Measurements from ENCODE around the gene ITPKA. TPM values are rescaled to one million over a fixed set of nuclear protein-coding genes. Genes with fewer than 3 reads are reported as not detected.
"Not testable (repeated sequence)": the region's sequence is repeated elsewhere in the genome, so short reads cannot be mapped to it uniquely, and the experiment has no call there.

Gene ITPKA
- 1.1 TPM for total RNA-seq

DNA sequence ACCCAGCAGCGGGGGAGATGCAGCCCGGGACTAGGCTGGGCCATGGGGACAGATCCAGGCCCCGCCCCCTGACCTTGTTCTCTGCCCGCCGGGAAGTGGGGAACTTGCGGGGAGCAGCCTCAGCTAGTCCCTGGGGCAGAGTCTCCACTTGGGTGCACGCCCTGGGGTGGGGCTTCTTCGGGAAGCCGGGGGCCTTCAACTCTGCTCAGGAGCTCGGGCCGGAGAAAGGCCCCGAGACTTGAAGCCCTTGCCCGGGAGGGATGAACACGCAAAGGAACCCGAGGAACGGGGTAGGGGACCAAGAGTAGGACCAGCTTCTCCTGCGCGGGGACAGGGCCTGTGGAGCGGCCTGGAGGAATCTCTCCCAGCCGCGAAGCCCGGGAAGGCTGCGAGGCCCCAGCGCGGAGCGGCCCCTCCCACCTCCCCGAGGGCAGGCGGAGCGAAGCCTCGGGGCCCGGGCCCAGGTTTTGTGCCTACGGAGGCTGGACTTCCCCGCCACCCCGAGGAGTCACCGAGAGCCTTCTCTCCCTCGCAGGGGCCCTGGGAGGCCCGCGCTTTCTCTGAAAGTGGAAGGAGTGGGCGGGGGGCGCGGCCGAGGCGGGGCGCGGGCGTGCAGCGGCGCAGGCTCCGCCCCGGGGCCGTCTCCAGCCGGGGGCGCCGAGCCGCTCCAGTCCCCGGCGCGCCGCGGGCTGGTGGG lies at the start of gene ITPKA:
Gene ITPKA, plus strand, starts transcription at position 670 of the 697 bp plus-strand sequence. CDS start 54 bp downstream, outside the sequence.
- DNase-seq (ENCODE audit: low read depth in 2 of 3, low spot score in 2 of 3), result peak in 2 of 3 donors; percentile 62 to 71

DNA sequence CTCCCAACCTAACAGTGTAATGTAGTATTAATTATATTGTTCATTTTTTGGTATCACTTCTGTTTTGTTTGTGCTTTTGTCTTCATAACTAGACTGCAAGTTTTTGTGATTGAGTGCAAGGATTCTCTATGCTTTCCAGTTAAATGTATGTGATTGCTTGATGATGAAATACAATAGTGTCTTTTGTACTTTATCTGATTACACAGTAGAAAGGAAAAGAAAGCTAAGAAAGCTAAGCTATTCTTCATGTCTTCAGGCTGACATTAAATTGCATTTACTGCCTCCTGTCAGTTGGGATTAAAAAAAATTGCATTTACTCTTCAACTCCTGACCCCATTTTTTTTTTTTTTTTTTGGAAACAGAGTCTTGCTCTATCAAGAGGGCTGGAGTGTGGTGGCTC lies 48.3 kb upstream of the ITPKA start:
- no peak for DNase-seq (ENCODE audit: low read depth in 2 of 3, low spot score in 2 of 3)

DNA sequence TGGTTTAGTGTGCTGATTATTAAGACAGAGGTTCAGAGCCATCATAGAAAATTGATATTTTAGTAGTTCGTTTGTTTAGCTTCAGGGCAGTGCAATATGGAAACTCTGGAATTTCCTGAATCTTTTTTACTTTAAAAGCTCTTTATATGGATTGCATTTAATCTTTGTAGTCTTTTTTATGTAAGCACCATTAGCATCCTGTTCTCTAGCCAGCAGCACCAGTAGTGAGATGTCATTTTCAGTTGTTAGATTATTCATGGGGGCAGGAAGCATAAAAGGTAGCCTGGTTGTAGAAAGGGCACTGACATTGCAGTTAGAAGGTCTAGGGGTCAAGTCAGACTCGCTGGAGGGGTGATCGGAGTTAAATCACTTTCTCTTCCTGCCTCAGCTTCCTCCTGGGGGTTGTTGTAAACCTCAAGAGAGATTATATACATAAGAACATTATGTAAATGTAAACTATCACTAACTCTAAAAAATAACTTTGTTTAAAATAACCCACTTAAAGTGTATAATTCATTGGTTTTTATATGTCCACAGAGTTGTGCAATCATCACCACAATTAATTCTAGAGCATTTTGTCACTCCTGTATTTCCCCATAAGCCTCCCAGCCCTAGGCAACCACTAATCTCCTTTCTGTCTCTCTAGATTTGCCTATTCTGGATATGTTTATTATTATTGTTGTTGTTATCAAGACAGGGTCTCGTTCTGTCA lies 31.4 kb upstream of the ITPKA start:
- no peak for DNase-seq (ENCODE audit: low read depth in 2 of 3, low spot score in 2 of 3)

DNA sequence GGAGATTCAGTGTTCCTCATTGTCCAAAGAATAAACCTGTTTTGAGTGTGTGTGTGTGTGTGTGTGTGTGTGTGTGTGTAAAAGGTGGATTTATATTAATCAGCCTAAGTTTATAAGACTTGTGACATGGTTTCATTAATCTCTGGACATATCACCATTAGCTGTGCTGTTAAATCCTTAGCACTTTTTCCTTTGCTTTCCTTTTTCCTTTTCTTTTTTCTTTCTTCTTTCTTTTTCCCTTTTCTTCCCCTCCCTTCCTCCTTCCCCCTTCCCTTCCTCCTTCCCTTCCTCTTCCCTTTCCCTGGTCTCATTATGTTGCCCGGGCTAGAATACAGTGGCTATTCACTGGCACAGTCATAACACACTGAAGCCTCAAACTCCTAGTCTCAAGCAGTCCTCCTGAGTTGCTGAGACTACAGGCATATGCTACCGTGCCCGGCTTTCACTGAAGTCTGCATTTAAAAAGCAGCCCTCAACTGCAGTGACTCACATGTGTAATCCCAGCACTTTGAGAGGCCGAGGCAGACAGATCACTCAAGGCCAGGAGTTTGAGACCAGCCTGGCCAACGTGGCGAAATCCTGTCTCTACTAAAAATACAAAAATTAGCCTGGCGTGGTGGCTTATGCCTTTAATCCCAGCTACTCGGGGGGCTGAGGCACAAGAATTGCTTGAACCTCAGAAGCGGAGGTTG lies 28.6 kb upstream of the ITPKA start:
- DNase-seq (ENCODE audit: low read depth in 2 of 3, low spot score in 2 of 3), result no peak

DNA sequence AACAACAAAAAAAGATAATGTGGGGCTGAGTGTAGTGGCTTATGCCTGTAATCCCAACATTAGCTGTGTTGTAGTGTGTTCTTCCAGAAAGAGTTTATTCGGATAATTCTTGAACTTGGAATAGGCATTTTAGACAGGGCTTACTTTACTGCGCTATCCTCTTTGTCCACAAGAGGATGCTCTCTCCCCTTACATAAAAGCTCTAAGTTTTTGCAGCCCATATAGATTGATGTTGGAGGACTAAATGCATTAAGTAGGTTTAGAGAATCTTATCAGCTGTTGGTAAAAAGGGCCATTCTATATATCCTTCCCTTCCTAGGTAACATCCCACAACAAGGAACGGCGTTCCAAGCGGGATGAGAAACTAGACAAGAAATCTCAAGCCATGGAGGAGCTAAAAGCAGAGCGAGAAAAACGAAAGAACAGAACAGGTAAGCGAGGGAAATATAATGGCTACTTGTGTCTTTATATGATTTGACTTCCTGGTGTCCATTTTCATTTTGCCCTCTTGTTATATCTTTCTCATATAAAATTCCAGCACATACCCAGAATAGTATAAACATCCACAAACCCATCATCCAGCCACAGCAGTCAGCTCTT lies 27.8 kb upstream of the ITPKA start:
- DNase-seq (ENCODE audit: low read depth in 2 of 3, low spot score in 2 of 3), result peak in 2 of 3 donors; percentile 36 to 69

DNA sequence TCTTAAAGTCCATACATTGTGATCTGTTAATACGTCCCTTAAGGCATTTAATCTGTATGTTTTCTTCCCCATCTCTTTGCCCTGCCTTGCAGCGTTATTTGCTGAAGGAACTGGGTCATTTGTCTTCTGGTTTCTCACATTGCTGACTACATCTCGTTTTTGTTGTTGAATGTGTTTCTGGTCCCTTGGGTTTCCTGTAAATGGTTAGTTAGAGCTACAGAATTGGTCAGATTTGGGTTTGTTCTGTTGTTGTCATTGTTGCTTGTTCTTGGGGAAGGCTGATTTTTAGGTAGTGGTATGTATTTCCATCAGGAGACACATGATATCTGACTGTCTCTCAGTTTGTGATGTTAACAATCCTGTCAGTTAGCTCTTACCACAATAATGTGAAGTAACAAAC lies 27.0 kb upstream of the ITPKA start:
- no peak for DNase-seq (ENCODE audit: low read depth in 2 of 3, low spot score in 2 of 3)

DNA sequence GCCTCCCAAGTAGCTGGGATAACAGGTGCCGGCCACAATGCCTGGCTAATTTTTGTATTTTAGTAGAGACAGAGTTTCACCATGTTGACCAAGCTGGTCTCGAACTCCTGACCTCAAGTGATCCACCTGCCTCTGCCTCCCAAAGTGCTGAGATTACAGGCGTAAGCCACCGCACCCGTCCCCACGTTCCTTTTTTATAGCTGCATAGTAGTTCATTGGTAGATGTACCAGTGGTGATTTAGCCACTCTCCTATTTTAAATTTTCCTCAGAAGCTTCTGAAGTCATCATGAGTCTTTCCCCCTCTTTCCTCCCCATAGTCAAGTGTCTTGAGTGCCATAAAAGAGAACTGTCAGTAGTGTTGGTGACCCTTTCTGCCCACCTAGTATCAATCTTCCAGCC lies 24.0 kb upstream of the ITPKA start:
- not testable (repeated sequence) for DNase-seq (ENCODE audit: low read depth in 2 of 3, low spot score in 2 of 3)

DNA sequence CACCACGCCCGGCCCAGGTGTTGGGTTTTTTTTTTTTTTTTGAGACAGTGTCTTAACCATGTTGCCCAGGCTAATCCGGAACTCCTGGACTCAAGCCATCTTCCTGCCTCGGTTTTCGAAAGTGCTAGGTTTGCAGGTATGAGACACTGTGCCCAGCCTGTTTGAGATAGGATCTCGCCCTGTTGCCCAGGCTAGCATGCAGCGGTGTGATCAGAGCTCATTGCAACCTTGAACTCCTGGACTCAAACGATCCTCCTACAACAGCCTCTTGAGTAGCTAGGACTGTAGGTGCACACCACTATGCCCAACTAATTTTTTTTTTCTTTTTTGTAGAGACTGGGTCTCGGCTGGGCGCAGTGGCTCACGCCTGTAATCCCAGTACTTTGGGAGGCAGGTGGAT lies 20.3 kb upstream of the ITPKA start:
- DNase-seq (ENCODE audit: low read depth in 2 of 3, low spot score in 2 of 3), result no peak

DNA sequence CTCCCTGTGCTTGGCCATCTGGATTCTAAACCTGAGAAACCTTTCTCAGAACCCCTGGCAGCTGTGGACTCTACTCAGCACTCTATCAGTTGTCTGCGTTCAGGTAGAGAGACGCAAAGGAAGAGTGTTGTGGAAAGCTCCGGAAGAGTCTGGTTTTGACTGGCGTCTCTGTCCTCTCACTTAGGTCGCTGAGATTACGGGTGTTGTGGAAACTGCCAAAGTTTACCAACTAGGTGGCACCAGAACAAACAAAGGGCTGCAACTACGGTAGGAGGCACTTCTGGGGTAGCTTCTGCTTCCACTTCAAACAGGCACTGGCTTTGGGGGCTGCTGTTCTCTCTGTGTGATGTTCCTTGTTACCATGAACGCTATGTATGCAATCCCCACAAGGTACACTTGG lies 19.2 kb upstream of the ITPKA start:
- DNase-seq (ENCODE audit: low read depth in 2 of 3, low spot score in 2 of 3), result no peak

DNA sequence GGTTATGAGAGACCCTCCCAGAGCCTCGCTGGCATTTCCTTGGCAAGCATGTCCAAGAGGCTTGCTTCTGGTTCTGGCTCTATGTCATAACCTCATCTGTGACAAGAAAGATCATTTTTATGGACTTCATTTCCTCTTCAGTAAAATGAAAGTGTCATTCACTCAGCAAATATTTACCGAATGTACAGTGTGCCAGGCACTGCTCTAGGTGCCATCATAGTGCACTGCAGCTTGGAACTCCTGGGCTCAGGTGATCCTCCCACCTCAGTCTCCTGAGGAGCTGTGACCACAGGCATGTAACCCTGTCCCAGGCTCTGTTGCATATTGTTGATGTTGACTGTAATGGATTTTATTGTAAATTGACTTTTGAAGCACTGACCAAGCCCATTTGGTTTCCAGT lies 18.7 kb upstream of the ITPKA start:
- no peak for DNase-seq (ENCODE audit: low read depth in 2 of 3, low spot score in 2 of 3)

DNA sequence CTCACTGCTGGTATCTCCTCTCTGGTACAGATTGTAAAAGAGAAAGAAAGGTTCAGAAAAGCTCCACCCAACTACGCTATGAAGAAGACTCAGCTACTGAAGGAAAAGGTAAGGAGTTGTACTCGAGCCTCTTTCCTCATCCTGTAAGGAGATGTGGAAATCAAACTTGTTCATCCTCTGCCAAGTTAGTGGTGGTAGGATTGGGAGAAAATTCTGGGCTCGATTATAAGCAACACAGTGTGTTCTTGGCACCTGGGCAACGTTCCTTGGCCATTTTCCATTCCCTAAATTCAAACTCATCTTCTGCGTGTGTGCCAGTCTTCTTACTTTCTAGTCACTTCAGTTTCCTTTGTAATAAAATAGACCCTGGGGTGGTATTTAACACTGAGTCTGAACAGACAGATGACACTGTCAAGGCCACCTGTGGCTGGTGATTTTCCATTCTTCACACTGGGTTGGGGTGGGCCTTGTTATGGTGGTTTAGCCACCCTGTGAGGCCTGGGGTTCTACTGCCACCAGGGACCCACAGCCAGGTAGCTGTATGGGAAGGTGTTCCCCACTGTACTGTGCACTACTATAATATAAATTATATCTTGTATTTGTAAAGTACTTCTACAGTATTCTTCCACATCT lies 17.1 kb upstream of the ITPKA start:
- DNase-seq (ENCODE audit: low read depth in 2 of 3, low spot score in 2 of 3), result no peak

DNA sequence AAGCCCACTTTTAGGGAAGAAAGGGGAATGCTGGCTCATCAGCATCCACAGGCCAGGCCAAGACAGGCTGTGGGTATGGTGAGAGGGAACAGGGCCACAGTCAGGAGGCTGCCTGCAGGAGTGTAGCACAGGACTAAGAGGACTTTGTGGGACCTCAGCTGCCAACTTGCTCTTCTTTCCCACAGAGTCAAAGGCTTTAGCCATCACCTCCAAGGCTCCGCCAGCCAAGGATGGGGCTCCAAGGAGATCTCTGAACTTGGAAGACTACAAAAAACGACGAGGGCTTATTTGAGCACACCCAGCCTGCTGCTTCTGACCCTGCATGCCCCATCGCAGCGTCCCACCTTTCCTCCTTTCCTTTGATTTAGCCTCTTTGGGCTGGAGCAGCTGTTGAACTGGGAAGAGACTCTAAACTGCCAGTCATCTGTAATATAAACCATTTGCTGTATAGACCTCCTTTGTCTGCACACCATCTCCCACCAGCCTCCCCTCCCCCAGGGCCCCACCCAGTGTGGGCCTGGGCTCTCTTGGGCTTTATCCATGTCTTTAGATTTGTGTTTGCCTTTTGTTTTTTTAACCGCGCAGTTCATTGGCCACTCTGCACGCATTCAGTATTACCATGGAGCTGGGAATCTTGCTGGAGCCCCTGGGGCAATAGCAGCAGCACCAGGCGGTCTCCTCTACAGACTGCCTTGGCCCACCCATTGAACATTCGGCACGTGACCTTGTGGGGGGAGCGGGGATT lies 13.1 kb upstream of the ITPKA start:
- no peak for DNase-seq (ENCODE audit: low read depth in 2 of 3, low spot score in 2 of 3)

DNA sequence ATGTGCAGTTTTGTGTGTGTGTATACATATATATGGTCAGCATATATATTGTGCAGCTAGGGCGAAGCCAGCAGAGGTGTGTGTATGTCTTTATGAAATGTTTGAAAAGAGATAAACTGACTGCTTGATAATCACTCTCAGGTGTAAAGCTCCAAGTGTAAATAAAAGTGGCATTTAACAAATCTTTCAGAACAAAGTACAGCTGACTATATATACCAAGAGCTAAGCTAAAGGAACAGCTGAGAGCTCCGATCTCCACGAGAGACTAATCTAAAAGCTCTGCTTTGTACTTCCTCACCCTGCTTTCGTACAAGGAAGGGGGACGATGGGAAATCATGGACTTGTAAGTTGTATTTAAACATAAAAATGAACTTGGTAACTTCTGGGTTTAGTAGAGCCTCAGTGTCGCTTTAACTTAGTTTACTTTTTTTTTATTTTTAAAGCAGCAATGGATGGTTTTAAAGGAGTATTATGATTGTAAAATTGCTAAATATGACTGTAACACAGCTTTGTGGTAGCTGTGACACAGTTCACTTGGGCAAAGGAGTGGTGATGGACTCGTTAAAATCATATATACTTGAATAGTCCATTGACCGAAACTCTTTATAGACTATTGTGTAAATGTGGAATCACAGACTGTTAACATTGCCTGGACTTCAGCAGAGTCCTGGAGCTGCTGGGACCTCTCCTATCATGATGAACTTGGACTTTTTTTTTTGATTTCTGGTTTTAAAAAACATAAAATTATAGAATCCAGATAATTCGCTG lies 11.4 kb upstream of the ITPKA start:
- no peak for DNase-seq (ENCODE audit: low read depth in 2 of 3, low spot score in 2 of 3)

DNA sequence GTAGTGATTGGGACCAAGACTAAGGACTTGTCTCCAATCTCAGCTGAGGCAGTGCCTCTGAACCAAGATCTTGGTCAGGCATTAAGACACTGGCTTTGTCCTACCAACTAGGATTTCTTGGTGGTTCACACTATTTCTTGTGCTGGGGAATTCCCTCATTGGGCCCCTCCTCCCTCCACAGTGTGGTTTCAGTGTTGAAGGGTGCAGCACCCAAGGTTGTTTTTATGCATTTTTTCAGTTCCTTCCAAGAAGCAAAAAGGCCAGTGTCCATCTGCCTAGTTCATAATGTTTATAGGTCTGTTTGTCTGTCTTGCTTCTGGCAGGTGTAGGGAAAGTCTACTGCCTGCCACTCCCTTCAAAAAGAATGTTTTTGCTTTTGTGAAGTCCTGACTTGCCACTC lies 10.6 kb upstream of the ITPKA start:
- DNase-seq (ENCODE audit: low read depth in 2 of 3, low spot score in 2 of 3), result no peak

DNA sequence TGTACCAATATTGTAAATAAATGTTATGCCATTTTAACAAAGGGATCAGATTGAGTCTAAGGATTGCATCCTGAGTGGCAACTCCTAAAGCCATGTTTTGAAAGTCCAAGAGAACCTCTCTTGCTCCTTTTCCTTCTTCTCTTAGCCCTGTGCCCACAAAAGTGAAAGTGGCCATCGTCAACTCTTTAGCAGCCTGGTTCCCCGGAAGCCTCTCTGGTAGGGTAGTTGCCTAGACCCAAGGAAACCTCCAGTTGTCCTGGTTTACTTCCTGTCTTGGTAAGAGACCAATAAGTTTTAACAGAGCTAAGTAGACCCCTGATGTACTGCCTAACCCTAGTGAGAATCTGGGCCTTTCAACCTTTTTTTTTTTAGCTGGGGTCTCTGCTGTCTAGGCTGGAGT lies 10.2 kb upstream of the ITPKA start:
- no peak for DNase-seq (ENCODE audit: low read depth in 2 of 3, low spot score in 2 of 3)

DNA sequence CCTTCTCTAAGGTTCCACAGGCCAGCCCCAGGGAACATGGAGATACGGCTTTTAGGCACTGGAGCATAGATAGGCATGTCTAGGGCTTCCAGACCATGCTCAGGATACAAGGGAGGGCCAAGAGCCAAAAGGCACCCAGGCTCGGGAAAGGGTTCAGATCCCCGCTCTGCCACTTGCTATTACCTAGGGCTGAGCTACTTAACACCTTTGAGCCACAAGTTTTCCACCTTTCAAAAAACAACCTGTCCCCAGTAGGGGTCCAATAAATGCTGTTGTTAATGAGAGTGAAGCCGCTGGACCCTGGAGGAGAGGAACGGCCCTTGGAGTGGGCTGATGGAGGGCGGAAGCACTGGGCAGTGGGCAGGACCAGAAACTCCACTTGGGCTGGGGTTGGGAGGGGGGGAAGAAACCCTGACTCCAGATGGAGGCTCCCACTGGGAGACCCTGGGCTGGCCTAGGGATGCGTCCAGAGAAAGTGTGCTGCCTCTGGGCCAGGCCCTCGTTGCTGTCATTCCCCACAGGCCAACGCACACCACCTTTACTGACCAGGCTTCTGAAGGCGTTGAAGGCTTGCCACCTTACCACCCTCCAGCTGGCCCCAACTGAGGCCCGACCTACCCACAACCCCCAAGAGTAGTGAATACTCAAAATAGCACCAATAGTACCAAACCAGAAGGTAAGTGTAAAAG lies 8.6 kb upstream of the ITPKA start:
- no peak for DNase-seq (ENCODE audit: low read depth in 2 of 3, low spot score in 2 of 3)

DNA sequence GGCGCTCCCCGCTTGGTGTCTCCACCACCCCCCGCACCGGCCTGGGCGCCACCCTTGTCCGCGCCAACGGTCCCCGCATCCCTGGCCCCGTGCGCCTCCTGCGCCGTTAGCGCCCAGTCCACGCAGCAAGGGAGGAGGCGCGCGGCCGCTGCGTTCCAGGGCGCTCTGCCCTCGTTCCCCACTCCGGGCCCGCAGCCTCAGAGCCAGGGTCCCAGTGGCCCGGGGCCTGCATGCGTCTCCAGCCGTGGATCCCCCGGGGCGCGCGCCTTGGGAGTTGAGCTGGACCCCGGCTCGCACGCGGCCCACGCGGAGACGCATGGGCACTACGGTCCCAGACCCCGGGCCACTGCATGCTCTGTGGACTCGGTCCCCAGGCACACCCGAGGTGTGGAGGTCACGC lies 7.4 kb upstream of the ITPKA start:
- no peak for DNase-seq (ENCODE audit: low read depth in 2 of 3, low spot score in 2 of 3)

DNA sequence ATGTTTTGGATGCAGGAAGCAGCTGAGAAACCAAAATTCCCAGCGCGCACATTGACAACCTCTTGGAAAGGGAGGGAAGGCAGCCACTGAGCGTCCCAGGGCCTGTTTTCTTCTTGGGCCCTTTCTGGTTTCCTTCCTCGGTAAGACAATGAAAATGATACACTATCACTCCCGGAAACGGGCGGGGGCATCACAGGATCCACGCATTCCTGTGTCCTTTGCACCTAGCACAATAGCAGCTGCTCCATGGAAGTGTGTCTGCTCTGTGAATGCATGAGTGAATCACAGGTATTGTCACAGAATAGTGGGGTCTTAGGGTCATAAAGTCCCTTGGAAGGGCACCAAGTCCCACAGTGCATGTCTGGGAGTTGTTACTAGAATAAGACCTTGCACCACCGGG lies 6.3 kb upstream of the ITPKA start:
- DNase-seq (ENCODE audit: low read depth in 2 of 3, low spot score in 2 of 3), result no peak

DNA sequence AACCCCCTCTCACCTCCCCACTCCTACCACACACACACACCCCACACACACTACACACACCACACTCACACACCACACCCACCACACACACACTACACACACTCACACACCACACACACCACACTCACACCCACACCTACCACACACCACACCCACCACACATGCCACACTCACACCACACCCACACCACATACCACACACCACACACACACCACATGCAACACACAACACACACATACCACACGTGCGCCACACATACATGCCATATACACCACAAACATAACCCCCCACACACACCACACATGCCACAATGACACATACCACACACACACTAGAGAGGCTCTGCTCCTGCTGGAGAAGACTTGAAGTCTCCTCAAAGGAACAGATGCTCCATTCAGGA lies 5.9 kb upstream of the ITPKA start:
- no peak for DNase-seq (ENCODE audit: low read depth in 2 of 3, low spot score in 2 of 3)

Data from hematopoietic multipotent progenitor cell (in vitro differentiated cells).